Smooth muscle cell (in vitro differentiated cells): ENCODE data around the gene ADCY4. TPM values are rescaled to one million over a fixed set of nuclear protein-coding genes. Genes with fewer than 3 reads are reported as not detected.
A peak's percentile ranks its signal among the peaks of the same experiment; 100 is the strongest.
"Not testable (repeated sequence)": the region's sequence is repeated elsewhere in the genome, so short reads cannot be mapped to it uniquely, and the experiment has no call there.

Experiments
- DNase-seq: peaks from one replicate; lab custom pipeline; 2025; ENCODE audit not compliant: unreplicated experiment; lab: John Stamatoyannopoulos, UW
- H2AFZ ChIP-seq: fragments of 200-600 bp; sonication (generic); 2 replicates; pipeline ENCODE4 v1.6.0; 2016; ENCODE audit warnings: antibody characterized with exemption, low read depth, mild to moderate bottlenecking
- H3F3A ChIP-seq: fragments of 200-600 bp; sonication (generic); 2 replicates; pipeline ENCODE4 v1.6.0; 2017; ENCODE audit warnings: antibody characterized with exemption, low read depth
- H3K27ac ChIP-seq: fragments of 200-600 bp; sonication (generic); 2 replicates; pipeline ENCODE4 v1.5.1; 2016; ENCODE audit warnings: low read depth, mild to moderate bottlenecking
- H3K27me3 ChIP-seq: fragments of 200-600 bp; sonication (generic); 2 replicates; pipeline ENCODE4 v1.6.1; 2016; ENCODE audit warnings: low read depth, mild to moderate bottlenecking
- H3K36me3 ChIP-seq: fragments of 200-600 bp; sonication (generic); 2 replicates; pipeline ENCODE4 v1.5.1; 2016; ENCODE audit warnings: low read depth
- H3K4me1 ChIP-seq: fragments of 200-600 bp; sonication (generic); 2 replicates; pipeline ENCODE4 v1.5.1; 2016; ENCODE audit warnings: low read depth
- H3K4me2 ChIP-seq: fragments of 200-600 bp; sonication (generic); 2 replicates; pipeline ENCODE4 v1.6.0; 2016; ENCODE audit warnings: mild to moderate bottlenecking
- H3K4me3 ChIP-seq: fragments of 200-600 bp; sonication (generic); 2 replicates; pipeline ENCODE4 v1.5.1; 2016; ENCODE audit warnings: mild to moderate bottlenecking
- H3K79me2 ChIP-seq: fragments of 200-600 bp; sonication (generic); 2 replicates; pipeline ENCODE4 v1.6.0; 2016; ENCODE audit warnings: low read depth, mild to moderate bottlenecking
- H3K9ac ChIP-seq: fragments of 200-600 bp; sonication (generic); 2 replicates; pipeline ENCODE4 v1.6.0; 2016; ENCODE audit warnings: low read depth
- H3K9me3 ChIP-seq: fragments of 200-600 bp; sonication (generic); replicated peaks from 2 replicates; pipeline ENCODE4 v1.5.1; 2016; ENCODE audit warnings: low read depth
- H4K20me1 ChIP-seq: fragments of 200-600 bp; sonication (generic); 2 replicates; pipeline ENCODE4 v1.6.0; 2016; ENCODE audit warnings: low read depth
- WGBS: methylation state at CpG from one replicate; pipeline ENCODE4 v1.1.7; 2016; ENCODE audit warnings: low lambda C conversion rate; 5-methylcytosine and 5-hydroxymethylcytosine counted together
- polyA plus RNA-seq: library from polyadenylated mRNA; unstranded; fragments of >200 nt; fragmentation: Nextera tagmentation; extraction: Ambion mirVana; gene quantifications from 2 replicates; pipeline ENCODE4 v1.2.1, GENCODE V29; 2016
- total RNA-seq: library from RNA; depleted of rRNA; stranded (reverse); fragments of >200 nt; gene quantifications from 2 replicates; pipeline ENCODE4 v1.2.3, GENCODE V29; 2014
- TF ChIP-seq, protein P1 (sequence below): fragments of 200-600 bp; sonication (generic); IDR thresholded peaks from 2 replicates; pipeline ENCODE4 v1.5.1; 2017; ENCODE audit warnings: borderline replicate concordance, mild to moderate bottlenecking, antibody characterized with exemption; ENCODE audit not compliant: insufficient read depth, poor library complexity, severe bottlenecking

Gene ADCY4
- total and polyA plus RNA-seq, 2 experiments from 2014 or later: 0.13 TPM; not detected in 1

GRCh38 chr14:24372701-24373416, 38.0 kb upstream of the ADCY4 start:
- H3K36me3 ChIP-seq: no peaks in the 10 kb centered on the region
- 86% methylated on average over 12 of the region's 12 CpGs for WGBS
- no peak overlapping the region for H3K4me3 ChIP-seq
- H2AFZ ChIP-seq: no peak overlapping the region
- H3K9me3 ChIP-seq: no peaks in the 10 kb centered on the region
- TF ChIP-seq, protein P1, sequence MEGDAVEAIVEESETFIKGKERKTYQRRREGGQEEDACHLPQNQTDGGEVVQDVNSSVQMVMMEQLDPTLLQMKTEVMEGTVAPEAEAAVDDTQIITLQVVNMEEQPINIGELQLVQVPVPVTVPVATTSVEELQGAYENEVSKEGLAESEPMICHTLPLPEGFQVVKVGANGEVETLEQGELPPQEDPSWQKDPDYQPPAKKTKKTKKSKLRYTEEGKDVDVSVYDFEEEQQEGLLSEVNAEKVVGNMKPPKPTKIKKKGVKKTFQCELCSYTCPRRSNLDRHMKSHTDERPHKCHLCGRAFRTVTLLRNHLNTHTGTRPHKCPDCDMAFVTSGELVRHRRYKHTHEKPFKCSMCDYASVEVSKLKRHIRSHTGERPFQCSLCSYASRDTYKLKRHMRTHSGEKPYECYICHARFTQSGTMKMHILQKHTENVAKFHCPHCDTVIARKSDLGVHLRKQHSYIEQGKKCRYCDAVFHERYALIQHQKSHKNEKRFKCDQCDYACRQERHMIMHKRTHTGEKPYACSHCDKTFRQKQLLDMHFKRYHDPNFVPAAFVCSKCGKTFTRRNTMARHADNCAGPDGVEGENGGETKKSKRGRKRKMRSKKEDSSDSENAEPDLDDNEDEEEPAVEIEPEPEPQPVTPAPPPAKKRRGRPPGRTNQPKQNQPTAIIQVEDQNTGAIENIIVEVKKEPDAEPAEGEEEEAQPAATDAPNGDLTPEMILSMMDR: no peak
- H3K79me2 ChIP-seq: peaks cover 4% of the 10 kb centered on the region
- peaks cover 10% of the 10 kb centered on the region for H3K4me1 ChIP-seq
- no peak overlapping the region for H3K9ac ChIP-seq
- no peak overlapping the region for H3K27ac ChIP-seq
- H3K27me3 ChIP-seq: no peaks in the 10 kb centered on the region
- H3F3A ChIP-seq: no peaks in the 10 kb centered on the region
- H3K4me2 ChIP-seq: no peak overlapping the region
- H4K20me1 ChIP-seq: peaks cover 45% of the 10 kb centered on the region
- no peak for DNase-seq

- H3K4me3 ChIP-seq, H3K79me2 ChIP-seq, H2AFZ ChIP-seq, H3K4me2 ChIP-seq, H3F3A ChIP-seq, H3K9me3 ChIP-seq, H3K9ac ChIP-seq, H3K27me3 ChIP-seq, DNase-seq, H3K36me3 ChIP-seq: not testable (repeated sequence)
- WGBS: 95% methylated on average over 3 of the region's 3 CpGs
- peaks cover 45% of the 10 kb centered on the region for H4K20me1 ChIP-seq
- peaks cover 10% of the 10 kb centered on the region for H3K4me1 ChIP-seq
- peak overlapping the region; percentile 4 for H3K27ac ChIP-seq
These were observed 36.7 kb upstream of the ADCY4 start for GRCh38 chr14:24371605-24372004.

DNA sequence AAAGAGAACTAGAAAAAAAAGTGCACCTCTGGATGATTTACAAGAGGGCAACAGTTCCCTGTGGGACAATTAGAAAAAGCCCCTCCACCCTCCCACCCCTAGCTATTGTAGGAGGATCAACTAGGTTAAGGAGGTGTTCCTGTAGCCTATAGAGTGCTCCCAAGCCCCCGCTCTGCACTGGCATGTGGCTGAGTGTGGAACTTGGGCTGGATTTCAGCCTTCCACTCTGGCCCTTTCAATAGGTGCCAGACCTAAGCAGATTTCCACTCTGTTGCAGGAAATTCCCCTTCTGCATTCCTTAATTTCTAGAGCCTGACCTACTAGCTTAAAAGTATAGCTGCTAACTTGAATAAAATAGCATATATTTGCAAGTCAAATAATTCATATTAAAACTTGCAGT, 35.9 kb upstream of the ADCY4 start:
- no peaks in the 10 kb centered on the region for H3K36me3 ChIP-seq
- H3K4me3 ChIP-seq: no peak overlapping the region
- peaks cover 3% of the 10 kb centered on the region for H3F3A ChIP-seq
- no peaks in the 10 kb centered on the region for H3K27me3 ChIP-seq
- H3K9ac ChIP-seq: no peak overlapping the region
- H4K20me1 ChIP-seq: peaks cover 45% of the 10 kb centered on the region
- H2AFZ ChIP-seq: no peak overlapping the region
- peak overlapping the region; percentile 31 for H3K4me2 ChIP-seq
- peaks cover 4% of the 10 kb centered on the region for H3K79me2 ChIP-seq
- DNase-seq: no peak
- no peak overlapping the region for H3K27ac ChIP-seq
- WGBS: 100% methylated on average over 1 of the region's 1 CpG
- peaks cover 16% of the 10 kb centered on the region for H3K4me1 ChIP-seq
- H3K9me3 ChIP-seq: no peaks in the 10 kb centered on the region
- TF ChIP-seq, protein P1: no peak

DNA sequence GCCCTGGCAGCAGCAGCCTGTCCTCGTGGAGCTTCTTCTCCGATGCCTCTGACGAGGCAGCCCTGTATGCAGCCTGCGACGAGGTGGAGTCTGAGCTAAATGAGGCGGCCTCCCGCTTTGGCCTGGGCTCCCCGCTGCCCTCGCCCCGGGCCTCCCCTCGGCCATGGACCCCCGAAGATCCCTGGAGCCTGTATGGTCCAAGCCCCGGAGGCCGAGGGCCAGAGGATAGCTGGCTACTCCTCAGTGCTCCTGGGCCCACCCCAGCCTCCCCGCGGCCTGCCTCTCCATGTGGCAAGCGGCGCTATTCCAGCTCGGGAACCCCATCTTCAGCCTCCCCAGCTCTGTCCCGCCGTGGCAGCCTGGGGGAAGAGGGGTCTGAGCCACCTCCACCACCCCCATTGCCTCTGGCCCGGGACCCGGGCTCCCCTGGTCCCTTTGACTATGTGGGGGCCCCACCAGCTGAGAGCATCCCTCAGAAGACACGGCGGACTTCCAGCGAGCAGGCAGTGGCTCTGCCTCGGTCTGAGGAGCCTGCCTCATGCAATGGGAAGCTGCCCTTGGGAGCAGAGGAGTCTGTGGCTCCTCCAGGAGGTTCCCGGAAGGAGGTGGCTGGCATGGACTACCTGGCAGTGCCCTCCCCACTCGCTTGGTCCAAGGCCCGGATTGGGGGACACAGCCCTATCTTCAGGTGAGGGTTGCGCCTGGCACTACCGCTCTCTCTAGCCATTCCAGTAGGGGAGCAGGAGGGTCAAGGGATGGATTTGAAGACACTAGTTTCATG, 35.2 kb upstream of the ADCY4 start:
- 94% methylated on average over 30 of the region's 32 CpGs for WGBS
- Histone ChIP-seq H3K4me2 (no peak overlapping the region), H3F3A (peaks cover 7% of the 10 kb centered on the region), H3K4me1 (peaks cover 18% of the 10 kb centered on the region), H3K9me3 (no peaks in the 10 kb centered on the region), H3K27ac (peak overlapping the region; percentile 97), H3K36me3 (no peaks in the 10 kb centered on the region), H3K9ac (no peak overlapping the region), H4K20me1 (peaks cover 44% of the 10 kb centered on the region), H3K4me3 (no peak overlapping the region), H2AFZ (no peak overlapping the region), H3K27me3 (no peaks in the 10 kb centered on the region), H3K79me2 (peaks cover 4% of the 10 kb centered on the region)
- TF ChIP-seq, protein P1: no peak
- DNase-seq: no peak
